Stimulated activated CD4-positive, alpha-beta T cell treated with anti-CD3 and anti-CD28 coated beads, Interleukin-1b, Interleukin-23, amount 100 ng/mL, for 24 hours (primary cell): ENCODE results near the gene FAM25G.
"Not testable (repeated sequence)": the region's sequence is repeated elsewhere in the genome, so short reads cannot be mapped to it uniquely, and the experiment has no call there.

ENCODE experiments used
- DNase-seq, 4 experiments: peaks; one replicate each; pipeline ENCODE4 v3.0.0-alpha.2; 2020; ENCODE audit warnings: low read depth in 4 of 4, low spot score in 1 of 4

The FAM25G gene

GRCh38 chr10:47491600-47491999 is at the start of gene FAM25G:
FAM25G (minus strand) TSS chr10:47491700; CDS start chr10:47491674, 26 bp downstream.
- not testable (repeated sequence) for DNase-seq

GRCh38 chr10:47536430-47536829 is 44.9 kb upstream of the FAM25G start:
- not testable (repeated sequence) for DNase-seq

GRCh38 chr10:47523475-47523874 is 32.0 kb upstream of the FAM25G start, which contains the start of gene AGAP9:
AGAP9 (minus strand) TSS chr10:47523638; CDS start chr10:47523526, 112 bp downstream.
- not testable (repeated sequence) for DNase-seq

- not testable (repeated sequence) for DNase-seq
Measured at GRCh38 chr10:47502313-47502712, 10.8 kb upstream of the FAM25G start.

- DNase-seq = not testable (repeated sequence)
Measured at GRCh38 chr10:47494226-47494625, 2.7 kb upstream of the FAM25G start.

- DNase-seq = not testable (repeated sequence)
Measured at GRCh38 chr10:47489630-47490029, 1.9 kb downstream of the FAM25G start.

GRCh38 chr10:47485943-47486342 is 5.6 kb downstream of the FAM25G start:
- not testable (repeated sequence) for DNase-seq

GRCh38 chr10:47484786-47485185 is 6.7 kb downstream of the FAM25G start:
- DNase-seq = not testable (repeated sequence)

- not testable (repeated sequence) for DNase-seq
Measured at GRCh38 chr10:47483923-47484322, 7.6 kb downstream of the FAM25G start, which contains the start of gene ANXA8. ANXA8 (minus strand) TSS chr10:47484115; CDS start chr10:47483933, 182 bp downstream.

GRCh38 chr10:47482367-47482766 is 9.1 kb downstream of the FAM25G start:
- not testable (repeated sequence) for DNase-seq

- DNase-seq = not testable (repeated sequence)
Measured at GRCh38 chr10:47481768-47482181, 9.7 kb downstream of the FAM25G start.

GRCh38 chr10:47481182-47481766 is 10.2 kb downstream of the FAM25G start:
- not testable (repeated sequence) for DNase-seq

- DNase-seq = not testable (repeated sequence)
Measured at GRCh38 chr10:47480133-47480532, 11.4 kb downstream of the FAM25G start.

- not testable (repeated sequence) for DNase-seq
Measured at GRCh38 chr10:47478114-47478513, 13.4 kb downstream of the FAM25G start.

GRCh38 chr10:47477078-47477477 is 14.4 kb downstream of the FAM25G start:
- not testable (repeated sequence) for DNase-seq

- not testable (repeated sequence) for DNase-seq
Measured at GRCh38 chr10:47475101-47475500, 16.4 kb downstream of the FAM25G start.

- not testable (repeated sequence) for DNase-seq
Measured at GRCh38 chr10:47473516-47473915, 18.0 kb downstream of the FAM25G start.

- not testable (repeated sequence) for DNase-seq
Measured at GRCh38 chr10:47472647-47473046, 18.9 kb downstream of the FAM25G start.

- not testable (repeated sequence) for DNase-seq
Measured at GRCh38 chr10:47472072-47472471, 19.4 kb downstream of the FAM25G start.

- not testable (repeated sequence) for DNase-seq
Measured at GRCh38 chr10:47468731-47469528, 22.6 kb downstream of the FAM25G start.

GRCh38 chr10:47467957-47468356 is 23.5 kb downstream of the FAM25G start:
- not testable (repeated sequence) for DNase-seq

GRCh38 chr10:47467458-47467857 is 24.0 kb downstream of the FAM25G start:
- not testable (repeated sequence) for DNase-seq
